ENCODE data around the gene PTPRK.

GRCh38 chr6:128249429-128249828 is 271.0 kb downstream of the PTPRK start:
- no peak for TF ChIP-seq CTCF (IDR thresholded peaks at IDR 0.05)
- TF ChIP-seq POLR2A (IDR thresholded peaks at IDR 0.05): no peak

Measured in lower leg skin (tissue), 3 donors.